Measurements from ENCODE around the gene ABHD5.

ABHD5 gene

DNA sequence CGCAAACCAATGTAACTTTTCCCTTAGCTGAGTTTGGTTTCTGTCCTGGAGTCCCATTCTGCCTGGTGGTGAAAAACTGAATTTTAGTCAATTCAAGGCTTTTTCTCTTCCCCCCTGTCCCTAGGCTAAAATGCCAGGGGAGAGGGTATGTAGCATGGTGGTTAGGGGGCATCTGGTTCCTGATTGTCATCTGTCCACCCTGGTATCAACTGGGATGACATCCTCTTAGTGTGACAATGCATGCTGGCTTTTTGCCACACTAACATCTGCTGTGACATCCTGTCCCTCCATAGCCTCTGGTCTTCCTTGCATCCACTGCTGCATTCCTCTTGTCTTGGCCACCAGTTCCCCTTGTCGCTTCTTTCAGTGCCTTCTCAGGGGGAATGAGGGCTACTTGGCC lies 73.7 kb downstream of the ABHD5 start:
- TF ChIP-seq, protein P1, sequence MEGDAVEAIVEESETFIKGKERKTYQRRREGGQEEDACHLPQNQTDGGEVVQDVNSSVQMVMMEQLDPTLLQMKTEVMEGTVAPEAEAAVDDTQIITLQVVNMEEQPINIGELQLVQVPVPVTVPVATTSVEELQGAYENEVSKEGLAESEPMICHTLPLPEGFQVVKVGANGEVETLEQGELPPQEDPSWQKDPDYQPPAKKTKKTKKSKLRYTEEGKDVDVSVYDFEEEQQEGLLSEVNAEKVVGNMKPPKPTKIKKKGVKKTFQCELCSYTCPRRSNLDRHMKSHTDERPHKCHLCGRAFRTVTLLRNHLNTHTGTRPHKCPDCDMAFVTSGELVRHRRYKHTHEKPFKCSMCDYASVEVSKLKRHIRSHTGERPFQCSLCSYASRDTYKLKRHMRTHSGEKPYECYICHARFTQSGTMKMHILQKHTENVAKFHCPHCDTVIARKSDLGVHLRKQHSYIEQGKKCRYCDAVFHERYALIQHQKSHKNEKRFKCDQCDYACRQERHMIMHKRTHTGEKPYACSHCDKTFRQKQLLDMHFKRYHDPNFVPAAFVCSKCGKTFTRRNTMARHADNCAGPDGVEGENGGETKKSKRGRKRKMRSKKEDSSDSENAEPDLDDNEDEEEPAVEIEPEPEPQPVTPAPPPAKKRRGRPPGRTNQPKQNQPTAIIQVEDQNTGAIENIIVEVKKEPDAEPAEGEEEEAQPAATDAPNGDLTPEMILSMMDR (IDR thresholded peaks at IDR 0.05; ENCODE audit: low read depth, low read length): no peak
- H3K4me3 ChIP-seq (ENCODE audit: low read depth, low read length): no peak overlapping the region

GRCh38 chr3:43765521-43765971 lies 74.8 kb downstream of the ABHD5 start:
- TF ChIP-seq, protein P1 (IDR thresholded peaks at IDR 0.05; ENCODE audit: low read depth, low read length): no peak
- no peak overlapping the region for H3K4me3 ChIP-seq (ENCODE audit: low read depth, low read length)

DNA sequence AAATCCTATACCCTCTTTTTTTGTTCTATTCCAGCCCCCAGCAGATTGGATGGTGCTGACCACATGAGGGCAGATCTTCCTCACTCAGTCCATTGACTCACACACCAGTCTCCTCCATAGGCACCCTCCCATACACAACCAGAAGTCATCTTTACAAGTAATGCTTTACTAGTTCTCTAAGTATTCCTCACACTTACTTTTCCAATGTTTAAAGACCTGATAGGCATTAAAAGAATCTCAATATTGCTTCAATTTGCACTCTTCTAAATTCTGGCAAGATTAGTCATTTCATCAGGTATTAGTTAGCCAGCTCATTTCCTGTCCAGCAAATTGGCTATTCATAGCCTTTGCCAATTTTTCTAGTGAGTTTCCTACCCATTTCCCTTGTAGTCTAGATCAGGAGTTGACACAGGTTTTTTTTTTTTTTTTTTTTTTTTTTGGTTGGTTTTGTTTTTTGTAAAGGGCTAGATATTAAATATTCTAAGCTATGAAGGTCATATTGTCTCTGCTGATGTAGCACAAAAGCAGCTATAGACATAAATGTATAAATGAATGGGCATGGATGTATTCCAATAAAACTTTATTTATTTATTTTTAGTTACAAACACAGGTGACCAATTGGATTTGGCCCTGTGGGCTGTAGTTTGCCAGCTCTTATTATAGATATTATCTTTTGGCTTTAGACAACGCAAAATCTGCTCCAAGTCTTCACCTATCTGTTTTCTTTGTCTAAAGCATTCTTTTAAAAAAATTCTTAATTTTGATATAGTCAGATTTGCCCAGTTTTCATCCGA lies 76.1 kb downstream of the ABHD5 start:
- TF ChIP-seq, protein P1 (IDR thresholded peaks at IDR 0.05; ENCODE audit: low read depth, low read length): no peak

DNA sequence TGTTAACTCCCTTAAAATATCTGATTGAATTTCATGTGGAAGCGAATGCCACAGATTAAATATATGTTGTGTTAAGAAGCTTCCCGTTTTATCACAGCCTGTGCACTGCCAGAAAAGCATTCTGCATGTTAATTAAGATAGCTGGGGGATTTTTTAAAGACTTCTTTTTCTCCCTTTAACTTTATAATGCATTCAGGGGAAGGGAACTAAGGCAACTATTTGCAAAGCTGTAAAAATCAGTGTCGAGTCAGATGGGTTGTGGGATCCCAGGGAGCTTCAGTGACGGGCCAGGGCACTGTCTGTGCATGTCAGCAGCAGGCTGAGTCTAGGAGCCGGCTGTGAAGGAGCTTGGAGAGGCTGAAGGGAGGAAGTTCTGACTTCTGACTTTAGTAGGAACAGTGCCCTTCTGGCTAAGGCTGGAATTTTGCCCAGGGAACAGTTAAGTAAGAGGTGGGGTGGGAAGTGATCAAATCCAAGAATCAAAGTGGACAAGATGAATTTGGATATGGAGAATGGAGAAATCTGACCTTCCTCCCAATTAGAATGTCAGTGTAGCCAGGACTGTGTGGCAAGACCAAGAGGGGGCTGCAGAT lies 77.7 kb downstream of the ABHD5 start:
- no peak overlapping the region for H3K4me3 ChIP-seq (ENCODE audit: low read depth, low read length)
- TF ChIP-seq, protein P1 (IDR thresholded peaks at IDR 0.05; ENCODE audit: low read depth, low read length): no peak

More for the DNA sequence above, 76.1 kb downstream of the ABHD5 start:
- no peak overlapping the region for H3K4me3 ChIP-seq (ENCODE audit: low read depth, low read length)

DNA sequence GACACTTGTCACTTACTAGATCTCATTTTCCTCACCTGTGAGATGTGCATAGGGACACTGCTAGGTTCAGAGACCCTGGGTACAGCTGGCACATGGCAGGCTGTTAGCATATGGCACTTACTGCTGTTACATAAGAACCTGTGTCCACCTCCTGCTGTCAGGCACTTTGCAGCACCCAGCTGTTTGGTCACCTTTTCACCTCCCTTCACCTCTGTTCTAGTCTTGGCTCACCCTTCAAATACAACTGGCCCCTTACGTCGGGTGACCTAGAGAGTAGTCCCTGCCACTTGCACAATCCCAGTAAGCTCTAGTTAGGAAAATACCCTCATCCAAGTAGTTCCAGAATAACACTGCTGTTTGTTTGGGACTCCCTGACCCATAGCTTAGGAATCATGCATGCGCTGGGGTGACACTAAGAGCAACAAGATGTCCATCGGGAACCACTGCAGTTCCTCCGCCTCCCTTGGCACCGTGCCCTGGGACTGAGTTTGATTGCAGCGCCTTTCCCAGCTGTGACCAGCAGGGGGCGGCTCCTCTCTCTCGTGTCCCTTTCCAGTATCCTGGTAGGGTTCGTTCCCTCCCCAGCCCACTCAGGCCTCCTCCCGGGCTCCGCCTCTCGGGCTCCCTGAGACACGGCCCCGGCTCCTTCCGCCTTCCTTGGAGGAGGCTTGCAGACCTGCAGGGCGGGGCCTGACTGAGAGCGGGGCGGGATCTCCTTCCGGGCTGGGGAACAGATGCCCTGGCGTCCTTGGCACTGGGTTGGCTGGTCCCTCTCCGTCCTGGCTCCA lies 78.6 kb downstream of the ABHD5 start:
- TF ChIP-seq, protein P1 (IDR thresholded peaks at IDR 0.05; ENCODE audit: low read depth, low read length): peak; percentile 77
- peak overlapping the region; percentile 46 for H3K4me3 ChIP-seq (ENCODE audit: low read depth, low read length)

- TF ChIP-seq, protein P1 (IDR thresholded peaks at IDR 0.05; ENCODE audit: low read depth, low read length): no peak
- peak overlapping the region; percentile 46 for H3K4me3 ChIP-seq (ENCODE audit: low read depth, low read length)
Measured at GRCh38 chr3:43769885-43770425, 79.2 kb downstream of the ABHD5 start.

Data from WI38 (cell line).